Sigmoid colon (tissue), 4 donors: ENCODE results near the gene R3HDM1.

Source experiments
- EP300 ChIP-seq, 4 donors: sonication (generic); formaldehyde crosslinking; IDR thresholded peaks; one replicate each; pipeline ENCODE4 v1.6.1; 2017; ENCODE audit warnings: antibody characterized with exemption in 4 of 4
- POLR2AphosphoS5 ChIP-seq, 4 donors: sonication (generic); formaldehyde crosslinking; IDR thresholded peaks; one replicate each; pipeline ENCODE4 v1.6.1; 2017; ENCODE audit warnings: antibody characterized with exemption in 4 of 4
- TF ChIP-seq, protein P1 (sequence below), 4 experiments: fragments of 450-650 bp in 3 of 4; fragments of 200-600 bp in 1 of 4; IDR thresholded peaks; one replicate each; pipeline ENCODE4 v1.5.1; 2016 to 2019; ENCODE audit warnings: antibody characterized with exemption in 4 of 4, mild to moderate bottlenecking in 3 of 4, moderate library complexity in 2 of 4

DNA sequence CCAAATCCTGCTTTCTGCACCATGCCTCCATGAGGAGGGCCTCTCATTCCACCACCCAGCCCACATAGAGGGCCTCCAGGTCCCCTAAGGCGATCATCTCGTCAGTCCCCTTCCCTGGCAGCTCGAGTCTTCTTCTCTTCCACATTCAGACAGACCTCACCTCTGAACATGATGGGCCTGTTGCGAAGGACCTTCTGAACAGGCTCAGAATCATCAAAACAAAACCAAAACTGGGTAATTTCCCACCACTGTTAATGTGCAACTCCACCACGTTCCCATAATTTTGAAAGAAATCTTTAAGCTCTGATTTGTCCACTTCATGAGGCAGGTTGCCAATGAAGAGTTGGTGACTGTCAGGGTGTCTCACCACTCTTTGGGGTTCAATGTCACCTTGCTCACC is 20.7 kb upstream of the R3HDM1 start:
- TF ChIP-seq POLR2AphosphoS5 (IDR thresholded peaks at IDR 0.05): no peak
- TF ChIP-seq, protein P1, sequence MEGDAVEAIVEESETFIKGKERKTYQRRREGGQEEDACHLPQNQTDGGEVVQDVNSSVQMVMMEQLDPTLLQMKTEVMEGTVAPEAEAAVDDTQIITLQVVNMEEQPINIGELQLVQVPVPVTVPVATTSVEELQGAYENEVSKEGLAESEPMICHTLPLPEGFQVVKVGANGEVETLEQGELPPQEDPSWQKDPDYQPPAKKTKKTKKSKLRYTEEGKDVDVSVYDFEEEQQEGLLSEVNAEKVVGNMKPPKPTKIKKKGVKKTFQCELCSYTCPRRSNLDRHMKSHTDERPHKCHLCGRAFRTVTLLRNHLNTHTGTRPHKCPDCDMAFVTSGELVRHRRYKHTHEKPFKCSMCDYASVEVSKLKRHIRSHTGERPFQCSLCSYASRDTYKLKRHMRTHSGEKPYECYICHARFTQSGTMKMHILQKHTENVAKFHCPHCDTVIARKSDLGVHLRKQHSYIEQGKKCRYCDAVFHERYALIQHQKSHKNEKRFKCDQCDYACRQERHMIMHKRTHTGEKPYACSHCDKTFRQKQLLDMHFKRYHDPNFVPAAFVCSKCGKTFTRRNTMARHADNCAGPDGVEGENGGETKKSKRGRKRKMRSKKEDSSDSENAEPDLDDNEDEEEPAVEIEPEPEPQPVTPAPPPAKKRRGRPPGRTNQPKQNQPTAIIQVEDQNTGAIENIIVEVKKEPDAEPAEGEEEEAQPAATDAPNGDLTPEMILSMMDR (IDR thresholded peaks at IDR 0.05): no peak
- TF ChIP-seq EP300 (IDR thresholded peaks at IDR 0.05): no peak
